H54 (cell line): Measurements from ENCODE around the gene GGPS1.
"Not testable (repeated sequence)": the region's sequence is repeated elsewhere in the genome, so short reads cannot be mapped to it uniquely, and the experiment has no call there.

Experiments used
- DNase-seq: peaks from one replicate; pipeline ENCODE4 v3.0.0; 2011; ENCODE audit warnings: low spot score, mixed read lengths; ENCODE audit not compliant: insufficient read length
- FAIRE-seq: peaks from 3 replicates; lab custom pipeline; 2011; peaks lifted over from hg19 to GRCh38; lab: Jason Lieb, UNC
- POLR2A ChIP-seq: IDR thresholded peaks from 2 replicates; pipeline ENCODE4 v1.6.1; 2011; ENCODE audit warnings: low read depth, mild to moderate bottlenecking, low read length

Gene GGPS1

GRCh38 chr1:235293322-235293942, 34.9 kb upstream of the GGPS1 start:
- TF ChIP-seq POLR2A, result no peak
- FAIRE-seq, result no peak

GRCh38 chr1:235295902-235296350, 32.4 kb upstream of the GGPS1 start:
- DNase-seq (no peak), FAIRE-seq (no peak)
- TF ChIP-seq POLR2A, result no peak

More at GRCh38 chr1:235293322-235293942, 34.9 kb upstream of the GGPS1 start:
- DNase-seq, result no peak

- FAIRE-seq (no peak), DNase-seq (no peak)
- TF ChIP-seq POLR2A, result no peak
Observed at GRCh38 chr1:235296729-235297128, 31.6 kb upstream of the GGPS1 start.

GRCh38 chr1:235297579-235297978, 30.8 kb upstream of the GGPS1 start:
- no peak for DNase-seq
- FAIRE-seq, result no peak
- TF ChIP-seq POLR2A, result no peak

- no peak for DNase-seq
- no peak for TF ChIP-seq POLR2A
- FAIRE-seq, result no peak
Observed at GRCh38 chr1:235298758-235299157, 29.6 kb upstream of the GGPS1 start.

- DNase-seq, result no peak
- TF ChIP-seq POLR2A, result no peak
- no peak for FAIRE-seq
Observed at GRCh38 chr1:235299169-235299858, 29.1 kb upstream of the GGPS1 start.

- DNase-seq, result no peak
- FAIRE-seq, result no peak
- no peak for TF ChIP-seq POLR2A
Observed at GRCh38 chr1:235302143-235302542, 26.2 kb upstream of the GGPS1 start.

GRCh38 chr1:235304549-235305451, 23.6 kb upstream of the GGPS1 start:
- FAIRE-seq (no peak), DNase-seq (no peak)
- no peak for TF ChIP-seq POLR2A

GRCh38 chr1:235307158-235308124, 20.9 kb upstream of the GGPS1 start:
- TF ChIP-seq POLR2A, result no peak
- no peak for FAIRE-seq
- no peak for DNase-seq

- not testable (repeated sequence) for FAIRE-seq, DNase-seq
Observed at GRCh38 chr1:235309206-235309605, 19.2 kb upstream of the GGPS1 start.

GRCh38 chr1:235313262-235313661, 15.1 kb upstream of the GGPS1 start:
- DNase-seq, result no peak
- FAIRE-seq, result no peak
- no peak for TF ChIP-seq POLR2A

GRCh38 chr1:235313931-235314678, 14.3 kb upstream of the GGPS1 start:
- no peak for TF ChIP-seq POLR2A
- FAIRE-seq, result no peak
- no peak for DNase-seq
